ENCODE data around the gene ADGRV1. TPM values are rescaled to one million over a fixed set of nuclear protein-coding genes. Genes with fewer than 3 reads are reported as not detected.

Gene ADGRV1
- total RNA-seq, 4 donors from 2014 or later: 6.0 to 37.0 (median 10.6) TPM

DNA sequence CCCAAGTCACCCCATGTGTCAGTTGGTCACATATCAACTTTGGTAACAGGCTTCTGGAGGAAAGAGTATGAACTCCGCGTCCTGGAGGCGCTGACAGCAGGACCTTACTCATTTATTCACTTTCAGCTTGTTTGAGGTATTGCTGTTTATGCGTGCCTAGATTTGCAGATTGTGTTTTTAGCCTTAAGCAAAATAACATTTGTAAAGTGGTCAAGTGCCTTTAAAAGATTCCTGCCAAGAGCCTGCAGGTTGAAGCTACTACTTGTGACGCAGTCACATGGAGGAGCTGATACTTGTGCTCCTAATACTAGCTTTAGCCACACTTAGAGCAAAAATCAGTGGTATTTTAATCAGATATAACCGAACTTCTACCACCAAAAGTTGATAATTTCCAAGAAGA, 351.3 kb downstream of the ADGRV1 start:
- Histone ChIP-seq H3K36me3 (no peaks in the 10 kb centered on the region), H3K9me3 (no peaks in the 10 kb centered on the region), H3K4me1 (no peaks in the 10 kb centered on the region), H3K4me3 (no peak overlapping the region), H3K27me3 (no peaks in the 10 kb centered on the region), H3K27ac (no peak overlapping the region)
- TF ChIP-seq, protein P1, sequence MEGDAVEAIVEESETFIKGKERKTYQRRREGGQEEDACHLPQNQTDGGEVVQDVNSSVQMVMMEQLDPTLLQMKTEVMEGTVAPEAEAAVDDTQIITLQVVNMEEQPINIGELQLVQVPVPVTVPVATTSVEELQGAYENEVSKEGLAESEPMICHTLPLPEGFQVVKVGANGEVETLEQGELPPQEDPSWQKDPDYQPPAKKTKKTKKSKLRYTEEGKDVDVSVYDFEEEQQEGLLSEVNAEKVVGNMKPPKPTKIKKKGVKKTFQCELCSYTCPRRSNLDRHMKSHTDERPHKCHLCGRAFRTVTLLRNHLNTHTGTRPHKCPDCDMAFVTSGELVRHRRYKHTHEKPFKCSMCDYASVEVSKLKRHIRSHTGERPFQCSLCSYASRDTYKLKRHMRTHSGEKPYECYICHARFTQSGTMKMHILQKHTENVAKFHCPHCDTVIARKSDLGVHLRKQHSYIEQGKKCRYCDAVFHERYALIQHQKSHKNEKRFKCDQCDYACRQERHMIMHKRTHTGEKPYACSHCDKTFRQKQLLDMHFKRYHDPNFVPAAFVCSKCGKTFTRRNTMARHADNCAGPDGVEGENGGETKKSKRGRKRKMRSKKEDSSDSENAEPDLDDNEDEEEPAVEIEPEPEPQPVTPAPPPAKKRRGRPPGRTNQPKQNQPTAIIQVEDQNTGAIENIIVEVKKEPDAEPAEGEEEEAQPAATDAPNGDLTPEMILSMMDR (IDR thresholded peaks at IDR 0.05): no peak
- no peak for TF ChIP-seq POLR2AphosphoS5 (IDR thresholded peaks at IDR 0.05)
- intact Hi-C loops (cut with DNase I; ENCODE audit: low total_unique reads): no loop called here
- in situ Hi-C loops (cut with MboI; ENCODE audit: low pct_ligation_motif_present in 1 of 4, low pct_unique_long_range_greater_than_20kb in 1 of 4, low sequenced_read_pairs in 3 of 4): no loop called here
- 88 to 90% methylated on average over 6 of the region's 6 CpGs for WGBS, 2 donors (ENCODE audit: low coverage in 1 of 2)
- DNase-seq: no peak

DNA sequence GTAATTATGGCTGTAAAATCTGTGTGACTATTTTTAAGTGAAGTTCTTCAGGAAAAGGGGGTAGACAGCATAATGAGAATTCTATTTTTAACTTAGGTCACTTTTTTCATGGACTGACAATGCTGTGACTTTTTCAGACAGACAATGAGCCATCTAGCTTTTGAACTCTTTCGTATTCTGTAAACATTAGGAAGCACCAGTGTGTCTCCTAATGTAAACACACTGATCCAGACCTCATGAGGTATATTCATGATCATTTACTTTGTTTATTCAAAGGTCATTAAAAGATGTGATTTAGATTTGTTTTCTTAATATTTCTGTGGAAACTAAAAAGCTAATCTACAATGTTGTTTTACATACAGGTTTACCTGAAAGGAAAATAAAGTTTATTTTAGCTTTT, 352.6 kb downstream of the ADGRV1 start:
- TF ChIP-seq, protein P1 (IDR thresholded peaks at IDR 0.05): no peak
- TF ChIP-seq POLR2A (IDR thresholded peaks at IDR 0.05) (no peak), POLR2AphosphoS5 (IDR thresholded peaks at IDR 0.05) (no peak), EP300 (IDR thresholded peaks at IDR 0.05; ENCODE audit: low read depth) (no peak)
- Histone ChIP-seq H3K27me3 (no peaks in the 10 kb centered on the region), H3K27ac (no peak overlapping the region), H3K36me3 (no peaks in the 10 kb centered on the region), H3K4me1 (no peaks in the 10 kb centered on the region), H3K4me3 (no peak overlapping the region), H3K9me3 (no peaks in the 10 kb centered on the region)
- intact Hi-C loops (cut with DNase I; ENCODE audit: low total_unique reads): no loop called here
- in situ Hi-C loops (cut with MboI; ENCODE audit: low pct_ligation_motif_present in 1 of 4, low pct_unique_long_range_greater_than_20kb in 1 of 4, low sequenced_read_pairs in 3 of 4): no loop called here
- WGBS, 2 donors (ENCODE audit: low coverage in 1 of 2): 41 to 55% methylated on average over 1 of the region's 1 CpG
- DNase-seq: no peak

DNA sequence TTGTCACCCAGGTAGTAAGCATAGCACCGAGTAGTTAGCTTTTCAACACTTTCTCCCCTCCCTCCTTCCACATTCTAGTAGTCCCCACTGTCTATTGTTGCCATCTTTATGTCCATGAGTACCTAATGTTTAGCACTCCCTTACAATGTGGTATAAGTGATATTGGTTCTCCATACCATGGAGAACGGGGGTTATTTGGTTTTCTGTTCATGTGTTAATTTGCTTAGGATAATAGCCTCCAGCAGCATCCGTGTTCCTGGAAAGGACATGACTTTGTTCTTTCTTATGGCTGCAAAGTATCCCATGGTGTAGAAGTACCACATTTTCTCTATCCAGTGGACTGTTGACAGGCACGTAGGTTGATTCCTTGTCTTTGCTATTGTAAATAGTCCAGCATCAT, 353.9 kb downstream of the ADGRV1 start:
- no peak for DNase-seq
- 86 to 88% methylated on average over 2 to 4 of the region's 4 CpGs for WGBS, 2 donors (ENCODE audit: low coverage in 1 of 2)
- Histone ChIP-seq H3K36me3 (no peaks in the 10 kb centered on the region), H3K27ac (no peak overlapping the region), H3K27me3 (no peaks in the 10 kb centered on the region), H3K4me1 (peaks cover 0 to 5% (median 2%) of the 10 kb centered on the region in 4 donors), H3K4me3 (no peak overlapping the region), H3K9me3 (no peaks in the 10 kb centered on the region)
- in situ Hi-C loops (cut with MboI; ENCODE audit: low pct_ligation_motif_present in 1 of 4, low pct_unique_long_range_greater_than_20kb in 1 of 4, low sequenced_read_pairs in 3 of 4) (no loop called here), intact Hi-C loops (cut with DNase I; ENCODE audit: low total_unique reads) (no loop called here)
- TF ChIP-seq POLR2AphosphoS5 (IDR thresholded peaks at IDR 0.05): no peak
- TF ChIP-seq, protein P1 (IDR thresholded peaks at IDR 0.05): no peak
- no peak for TF ChIP-seq EP300 (IDR thresholded peaks at IDR 0.05; ENCODE audit: low read depth)
- no peak for TF ChIP-seq POLR2A (IDR thresholded peaks at IDR 0.05)

GRCh38 chr5:90915393-90915792, 356.8 kb downstream of the ADGRV1 start:
- H3K4me3 ChIP-seq: no peak overlapping the region
- no peak overlapping the region for H3K27ac ChIP-seq
- DNase-seq: no peak
- H3K27me3 ChIP-seq: no peaks in the 10 kb centered on the region
- in situ Hi-C loops (cut with MboI; ENCODE audit: low pct_ligation_motif_present in 1 of 4, low pct_unique_long_range_greater_than_20kb in 1 of 4, low sequenced_read_pairs in 3 of 4): no loop called here
- TF ChIP-seq EP300 (IDR thresholded peaks at IDR 0.05; ENCODE audit: low read depth): no peak
- no peak for TF ChIP-seq POLR2A (IDR thresholded peaks at IDR 0.05)
- TF ChIP-seq, protein P1 (IDR thresholded peaks at IDR 0.05): no peak
- no peak for TF ChIP-seq POLR2AphosphoS5 (IDR thresholded peaks at IDR 0.05)
- H3K36me3 ChIP-seq: no peaks in the 10 kb centered on the region
- intact Hi-C loops (cut with DNase I; ENCODE audit: low total_unique reads): no loop called here
- H3K9me3 ChIP-seq: no peaks in the 10 kb centered on the region
- peaks cover 0 to 7% (median 2%) of the 10 kb centered on the region in 4 donors for H3K4me1 ChIP-seq
- WGBS, 2 donors (ENCODE audit: low coverage in 1 of 2): 81 to 93% methylated on average over 4 of the region's 4 CpGs
